Measurements from ENCODE around the gene SEMA4G. TPM values are rescaled to one million over a fixed set of nuclear protein-coding genes. Genes with fewer than 3 reads are reported as not detected.

The SEMA4G gene
- total and polyA plus RNA-seq, 2 of the 13 experiments (the other 11 are each of a cell fraction or from before 2014, with no cell fraction given), result 46.2 to 207 TPM

- TF ChIP-seq, protein P1, sequence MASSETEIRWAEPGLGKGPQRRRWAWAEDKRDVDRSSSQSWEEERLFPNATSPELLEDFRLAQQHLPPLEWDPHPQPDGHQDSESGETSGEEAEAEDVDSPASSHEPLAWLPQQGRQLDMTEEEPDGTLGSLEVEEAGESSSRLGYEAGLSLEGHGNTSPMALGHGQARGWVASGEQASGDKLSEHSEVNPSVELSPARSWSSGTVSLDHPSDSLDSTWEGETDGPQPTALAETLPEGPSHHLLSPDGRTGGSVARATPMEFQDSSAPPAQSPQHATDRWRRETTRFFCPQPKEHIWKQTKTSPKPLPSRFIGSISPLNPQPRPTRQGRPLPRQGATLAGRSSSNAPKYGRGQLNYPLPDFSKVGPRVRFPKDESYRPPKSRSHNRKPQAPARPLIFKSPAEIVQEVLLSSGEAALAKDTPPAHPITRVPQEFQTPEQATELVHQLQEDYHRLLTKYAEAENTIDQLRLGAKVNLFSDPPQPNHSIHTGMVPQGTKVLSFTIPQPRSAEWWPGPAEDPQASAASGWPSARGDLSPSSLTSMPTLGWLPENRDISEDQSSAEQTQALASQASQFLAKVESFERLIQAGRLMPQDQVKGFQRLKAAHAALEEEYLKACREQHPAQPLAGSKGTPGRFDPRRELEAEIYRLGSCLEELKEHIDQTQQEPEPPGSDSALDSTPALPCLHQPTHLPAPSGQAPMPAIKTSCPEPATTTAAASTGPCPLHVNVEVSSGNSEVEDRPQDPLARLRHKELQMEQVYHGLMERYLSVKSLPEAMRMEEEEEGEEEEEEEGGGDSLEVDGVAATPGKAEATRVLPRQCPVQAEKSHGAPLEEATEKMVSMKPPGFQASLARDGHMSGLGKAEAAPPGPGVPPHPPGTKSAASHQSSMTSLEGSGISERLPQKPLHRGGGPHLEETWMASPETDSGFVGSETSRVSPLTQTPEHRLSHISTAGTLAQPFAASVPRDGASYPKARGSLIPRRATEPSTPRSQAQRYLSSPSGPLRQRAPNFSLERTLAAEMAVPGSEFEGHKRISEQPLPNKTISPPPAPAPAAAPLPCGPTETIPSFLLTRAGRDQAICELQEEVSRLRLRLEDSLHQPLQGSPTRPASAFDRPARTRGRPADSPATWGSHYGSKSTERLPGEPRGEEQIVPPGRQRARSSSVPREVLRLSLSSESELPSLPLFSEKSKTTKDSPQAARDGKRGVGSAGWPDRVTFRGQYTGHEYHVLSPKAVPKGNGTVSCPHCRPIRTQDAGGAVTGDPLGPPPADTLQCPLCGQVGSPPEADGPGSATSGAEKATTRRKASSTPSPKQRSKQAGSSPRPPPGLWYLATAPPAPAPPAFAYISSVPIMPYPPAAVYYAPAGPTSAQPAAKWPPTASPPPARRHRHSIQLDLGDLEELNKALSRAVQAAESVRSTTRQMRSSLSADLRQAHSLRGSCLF (CRISPR knock-in tag; IDR thresholded peaks at IDR 0.05; ENCODE audit: borderline replicate concordance), result no peak
- TF ChIP-seq SALL1 (CRISPR knock-in tag; IDR thresholded peaks at IDR 0.05) (0 out of 2 replicates have a peak, but pooled peaks have one; percentile 29), BCL6 (CRISPR knock-in tag; IDR thresholded peaks at IDR 0.05) (0 out of 2 replicates have a peak, but pooled peaks have one; percentile 23), ZNF558 (CRISPR knock-in tag; IDR thresholded peaks at IDR 0.05; ENCODE audit: borderline replicate concordance) (no peak), ZNF318 (CRISPR knock-in tag; IDR thresholded peaks at IDR 0.05) (no peak), PHF20 (CRISPR knock-in tag; IDR thresholded peaks at IDR 0.05) (no peak), ZNF292 (CRISPR knock-in tag; IDR thresholded peaks at IDR 0.05; ENCODE audit: borderline replicate concordance, low read depth) (no peak), RARA (CRISPR knock-in tag; IDR thresholded peaks at IDR 0.05) (peak; percentile 46), CHD4 (IDR thresholded peaks at IDR 0.05; ENCODE audit: borderline replicate concordance, low read length) (peak; percentile 59; the same call in 1 of the 2 replicates), ZBTB20 (CRISPR knock-in tag; IDR thresholded peaks at IDR 0.05; ENCODE audit: borderline replicate concordance, low read depth) (no peak), ZNF12 (CRISPR knock-in tag; IDR thresholded peaks at IDR 0.05) (peak; percentile 88), ZMYM3 (CRISPR knock-in tag; IDR thresholded peaks at IDR 0.05) (peak; percentile 60; the same call in 1 of the 2 replicates), NR2F6 (IDR thresholded peaks at IDR 0.05) (peak; percentile 83), NR2F6 (CRISPR knock-in tag; IDR thresholded peaks at IDR 0.05) (peak; percentile 61)
These were observed 3.5 kb upstream of the SEMA4G start (continued) for GRCh38 chr10:100965820-100966219.
